Measurements from ENCODE around the gene RILPL2.

GRCh38 chr12:123382684-123383083 is 53.8 kb downstream of the RILPL2 start:
- TF ChIP-seq EP300 (IDR thresholded peaks at IDR 0.05) (no peak), POLR2A (IDR thresholded peaks at IDR 0.05; ENCODE audit: low read depth) (no peak), POLR2AphosphoS5 (IDR thresholded peaks at IDR 0.05) (no peak)

All from esophagus muscularis mucosa (tissue), 3 donors.